Measurements from ENCODE around the gene KRT83. TPM values are rescaled to one million over a fixed set of nuclear protein-coding genes. Genes with fewer than 3 reads are reported as not detected.

The KRT83 gene
- total RNA-seq: not detected

DNA sequence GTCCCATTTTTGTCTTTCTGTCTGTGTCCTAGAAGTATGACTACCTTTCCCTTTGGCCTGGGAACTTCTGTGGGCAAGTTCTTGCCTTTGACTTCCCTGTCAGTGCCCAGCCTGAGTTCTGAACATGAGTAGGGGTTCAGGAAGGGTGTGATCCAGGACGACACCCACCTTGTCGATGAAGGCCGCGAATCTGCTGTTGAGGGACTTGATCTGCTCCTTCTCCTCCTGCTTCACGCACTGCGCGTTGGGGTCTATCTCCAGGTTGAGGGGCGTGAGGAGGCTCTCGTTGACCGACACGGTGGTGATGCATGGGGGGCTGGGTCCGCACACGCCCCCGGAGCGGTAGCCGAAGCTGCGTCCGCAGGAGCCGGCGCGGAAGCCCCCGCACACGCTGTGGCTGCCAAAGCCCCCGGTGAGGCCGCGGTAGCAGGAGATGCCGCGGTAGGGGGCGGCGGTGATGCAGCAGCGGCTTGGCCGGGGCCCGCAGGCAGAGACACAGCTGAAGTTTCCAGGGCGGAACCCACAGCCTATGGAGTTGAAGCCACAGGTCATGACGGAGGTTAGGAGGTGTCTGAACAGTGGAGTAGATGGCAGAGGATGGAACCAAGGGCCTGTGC, at the start of gene KRT83:
TSS of gene KRT83 (minus strand) at position 615 of the 617 bp plus-strand sequence. CDS start at position 552, 63 bp downstream.
- DNase-seq (ENCODE audit: extremely low spot score in 2 of 2): no peak
- H3K4me1 ChIP-seq: no peaks in the 10 kb centered on the region
- TF ChIP-seq POLR2A (IDR thresholded peaks at IDR 0.05) (no peak), POLR2AphosphoS5 (IDR thresholded peaks at IDR 0.05; ENCODE audit: insufficient read depth in 1 of 2, low read depth in 1 of 2) (no peak)
- TF ChIP-seq, protein P1, sequence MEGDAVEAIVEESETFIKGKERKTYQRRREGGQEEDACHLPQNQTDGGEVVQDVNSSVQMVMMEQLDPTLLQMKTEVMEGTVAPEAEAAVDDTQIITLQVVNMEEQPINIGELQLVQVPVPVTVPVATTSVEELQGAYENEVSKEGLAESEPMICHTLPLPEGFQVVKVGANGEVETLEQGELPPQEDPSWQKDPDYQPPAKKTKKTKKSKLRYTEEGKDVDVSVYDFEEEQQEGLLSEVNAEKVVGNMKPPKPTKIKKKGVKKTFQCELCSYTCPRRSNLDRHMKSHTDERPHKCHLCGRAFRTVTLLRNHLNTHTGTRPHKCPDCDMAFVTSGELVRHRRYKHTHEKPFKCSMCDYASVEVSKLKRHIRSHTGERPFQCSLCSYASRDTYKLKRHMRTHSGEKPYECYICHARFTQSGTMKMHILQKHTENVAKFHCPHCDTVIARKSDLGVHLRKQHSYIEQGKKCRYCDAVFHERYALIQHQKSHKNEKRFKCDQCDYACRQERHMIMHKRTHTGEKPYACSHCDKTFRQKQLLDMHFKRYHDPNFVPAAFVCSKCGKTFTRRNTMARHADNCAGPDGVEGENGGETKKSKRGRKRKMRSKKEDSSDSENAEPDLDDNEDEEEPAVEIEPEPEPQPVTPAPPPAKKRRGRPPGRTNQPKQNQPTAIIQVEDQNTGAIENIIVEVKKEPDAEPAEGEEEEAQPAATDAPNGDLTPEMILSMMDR (IDR thresholded peaks at IDR 0.05): no peak
- no peak within 1 kb of the TSS for H3K27ac ChIP-seq
- intact Hi-C loops (cut with DNase I): no loop called here
- H3K36me3 ChIP-seq: no peaks in the 10 kb centered on the region
- H3K9me3 ChIP-seq: no peaks in the 10 kb centered on the region
- H3K4me3 ChIP-seq: no peak within 1 kb of the TSS
- H3K27me3 ChIP-seq: no peaks in the 10 kb centered on the region

DNA sequence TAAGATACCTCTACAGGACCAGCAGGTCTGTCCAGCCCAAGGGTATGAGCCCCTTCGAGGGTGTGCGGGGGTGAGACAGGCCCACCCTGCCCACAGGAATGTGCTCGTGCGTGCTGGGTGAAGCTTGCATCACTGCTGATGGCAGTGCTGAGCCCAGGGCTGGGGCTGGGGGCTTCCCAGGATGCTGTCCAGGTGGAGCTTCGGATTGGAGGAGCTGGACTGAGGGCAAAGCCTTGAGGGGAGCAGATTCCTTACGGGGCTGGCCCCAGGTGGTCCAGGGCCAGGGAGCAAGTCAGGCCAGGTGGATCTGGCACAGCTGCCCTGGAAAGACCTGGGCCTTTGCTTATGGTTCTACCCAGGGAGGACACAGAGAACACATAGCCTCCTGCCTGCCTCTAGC, 48.6 kb upstream of the KRT83 start:
- Histone ChIP-seq H3K27me3 (no peaks in the 10 kb centered on the region), H3K27ac (no peak overlapping the region), H3K9me3 (no peaks in the 10 kb centered on the region), H3K4me3 (no peak overlapping the region), H3K36me3 (no peaks in the 10 kb centered on the region), H3K4me1 (peaks cover 25% of the 10 kb centered on the region)
- TF ChIP-seq POLR2A (IDR thresholded peaks at IDR 0.05) (no peak), POLR2AphosphoS5 (IDR thresholded peaks at IDR 0.05; ENCODE audit: insufficient read depth in 1 of 2, low read depth in 1 of 2) (no peak)
- TF ChIP-seq, protein P1 (IDR thresholded peaks at IDR 0.05): no peak
- no peak for DNase-seq (ENCODE audit: extremely low spot score in 2 of 2)
- intact Hi-C loops (cut with DNase I): loop anchor here (10.0 kb wide), 1 partner anchor 505 kb away; no protein-coding TSS in a partner anchor

DNA sequence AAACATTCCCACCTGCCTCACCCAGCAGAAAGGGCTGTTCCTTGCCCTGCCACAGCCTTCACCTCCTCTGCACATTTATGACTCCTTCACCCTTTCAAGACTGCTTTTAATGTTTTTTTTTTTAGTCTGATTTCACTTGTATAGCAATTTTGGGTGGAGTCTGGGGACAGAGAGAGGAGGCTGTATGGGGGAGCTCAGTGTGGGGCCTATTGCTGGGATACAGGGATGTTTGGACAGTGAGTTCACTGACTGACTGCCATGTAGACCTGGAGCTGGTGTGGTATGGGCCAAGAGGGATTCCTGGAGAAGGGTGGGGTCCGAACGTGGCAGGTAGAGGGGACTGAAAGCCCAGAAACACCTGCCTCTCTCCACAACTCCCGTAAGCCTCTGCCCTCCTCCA, 48.0 kb upstream of the KRT83 start:
- Histone ChIP-seq H3K27me3 (no peaks in the 10 kb centered on the region), H3K9me3 (no peaks in the 10 kb centered on the region), H3K36me3 (no peaks in the 10 kb centered on the region), H3K4me1 (peaks cover 25% of the 10 kb centered on the region), H3K4me3 (no peak overlapping the region), H3K27ac (no peak overlapping the region)
- intact Hi-C loops (cut with DNase I): no loop called here
- DNase-seq (ENCODE audit: extremely low spot score in 2 of 2): no peak
- no peak for TF ChIP-seq POLR2A (IDR thresholded peaks at IDR 0.05)
- TF ChIP-seq, protein P1 (IDR thresholded peaks at IDR 0.05): no peak
- TF ChIP-seq POLR2AphosphoS5 (IDR thresholded peaks at IDR 0.05; ENCODE audit: insufficient read depth in 1 of 2, low read depth in 1 of 2): no peak

- Histone ChIP-seq H3K9me3 (no peaks in the 10 kb centered on the region), H3K36me3 (no peaks in the 10 kb centered on the region), H3K4me1 (peaks cover 25% of the 10 kb centered on the region), H3K27ac (no peak overlapping the region), H3K4me3 (no peak overlapping the region), H3K27me3 (no peaks in the 10 kb centered on the region)
- no peak for DNase-seq (ENCODE audit: extremely low spot score in 2 of 2)
- TF ChIP-seq POLR2AphosphoS5 (IDR thresholded peaks at IDR 0.05; ENCODE audit: insufficient read depth in 1 of 2, low read depth in 1 of 2) (no peak), POLR2A (IDR thresholded peaks at IDR 0.05) (no peak)
- TF ChIP-seq, protein P1 (IDR thresholded peaks at IDR 0.05): no peak
- intact Hi-C loops (cut with DNase I): no loop called here
Measured at GRCh38 chr12:52368508-52368907, 47.3 kb upstream of the KRT83 start.

DNA sequence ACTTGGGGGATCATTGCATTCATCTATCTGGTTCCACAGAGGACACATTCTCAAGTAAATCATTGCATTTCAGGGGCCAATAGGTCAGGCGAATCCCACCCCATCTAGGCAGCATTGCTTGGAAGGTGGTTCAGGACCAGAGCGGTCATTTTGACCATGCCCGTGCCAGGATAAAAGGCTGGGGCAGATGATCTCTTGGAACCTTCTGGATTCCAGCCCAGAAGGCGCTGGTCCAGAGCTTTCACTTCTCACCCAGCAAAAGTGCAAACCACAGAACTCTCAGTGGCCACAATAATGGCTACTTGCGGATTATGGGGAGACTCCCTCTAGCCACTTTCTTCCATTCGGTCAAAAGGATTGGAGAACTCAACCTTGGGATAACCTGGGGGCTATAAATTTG, 46.7 kb upstream of the KRT83 start:
- intact Hi-C loops (cut with DNase I): no loop called here

More for the DNA sequence above, 46.7 kb upstream of the KRT83 start:
- Histone ChIP-seq H3K27ac (no peak overlapping the region), H3K36me3 (no peaks in the 10 kb centered on the region), H3K4me3 (no peak overlapping the region), H3K4me1 (peaks cover 24% of the 10 kb centered on the region), H3K27me3 (no peaks in the 10 kb centered on the region), H3K9me3 (no peaks in the 10 kb centered on the region)
- DNase-seq (ENCODE audit: extremely low spot score in 2 of 2): no peak
- TF ChIP-seq POLR2AphosphoS5 (IDR thresholded peaks at IDR 0.05; ENCODE audit: insufficient read depth in 1 of 2, low read depth in 1 of 2): no peak
- TF ChIP-seq, protein P1 (IDR thresholded peaks at IDR 0.05): no peak
- no peak for TF ChIP-seq POLR2A (IDR thresholded peaks at IDR 0.05)
